Body of pancreas (tissue), 4 donors: ENCODE data around the gene NDRG3. TPM values are rescaled to one million over a fixed set of nuclear protein-coding genes. Genes with fewer than 3 reads are reported as not detected.

ENCODE experiments used
- ATAC-seq: fragments of 150-250 bp; one replicate; pipeline ENCODE4 v1.9.1; 2016
- DNase-seq, 4 donors: peaks; one replicate each; pipeline ENCODE4 v3.0.0-alpha.2; 2019
- H3K27ac ChIP-seq, 4 donors: fragments of 200-600 bp; sonication (generic); 1 replicate in 3 of 4; 2 replicates in 1 of 4; pipeline versions ENCODE4 v1.5.1 to v1.6.1; 2016 to 2019; ENCODE audit warnings: mild to moderate bottlenecking in 1 of 4, mixed read lengths in 1 of 4, moderate library complexity in 1 of 4
- H3K27me3 ChIP-seq, 2 donors: fragments of 200-600 bp; sonication (generic); one replicate each; pipeline ENCODE4 v1.6.0; 2016; ENCODE audit warnings: mild to moderate bottlenecking in 1 of 2
- H3K36me3 ChIP-seq, 2 donors: fragments of 200-600 bp; sonication (generic); replicated peaks in 1 of 2; 2 replicates each; pipeline ENCODE4 v1.5.1; 2016; ENCODE audit warnings: low read depth in 2 of 2; ENCODE audit not compliant: insufficient read depth in 1 of 2
- H3K4me1 ChIP-seq: fragments of 200-600 bp; sonication (generic); one replicate; pipeline ENCODE4 v1.6.0; 2016
- H3K4me3 ChIP-seq, 2 donors: fragments of 200-600 bp; sonication (generic); 1 replicate in 1 of 2; 2 replicates in 1 of 2; pipeline ENCODE4 v1.5.1; 2016 to 2019
- H3K9me3 ChIP-seq, 3 donors: fragments of 200-600 bp; sonication (generic); 1 replicate in 2 of 3; 2 replicates in 1 of 3; pipeline ENCODE4 v1.5.1; 2016
- CTCF ChIP-seq, 7 experiments: fragments of 450-650 bp in 4 of 7; fragments of 200-600 bp in 3 of 7; sonication (generic) in 3 of 7; IDR thresholded peaks; one replicate each; pipeline ENCODE4 v1.5.1; 2016 to 2019; ENCODE audit warnings: antibody characterized with exemption in 7 of 7
- POLR2A ChIP-seq, 3 donors: fragments of 450-650 bp; IDR thresholded peaks; one replicate each; pipeline ENCODE4 v1.6.1; 2016; ENCODE audit warnings: antibody characterized with exemption in 3 of 3, mild to moderate bottlenecking in 2 of 3
- WGBS, 2 donors: methylation state at CpG; one replicate each; pipeline ENCODE4 v1.1.5; 2017; 5-methylcytosine and 5-hydroxymethylcytosine counted together
- intact Hi-C: fragments of 100-400 bp; cut with DNase I; formaldehyde crosslinking; loops from one replicate; pipeline ENCODE4 v1.15.1; 2023
- total RNA-seq, 2 donors: library from RNA; depleted of rRNA; stranded (reverse); fragments of >200 nt; gene quantifications; one replicate each; pipeline ENCODE4 v1.1.0, GENCODE V29; 2016

Gene NDRG3
- total RNA-seq, 2 donors from 2014 or later = 9.2 to 11.9 TPM

GRCh38 chr20:36672991-36673390 lies 72.9 kb downstream of the NDRG3 start:
- Histone ChIP-seq H3K9me3 (no peaks in the 10 kb centered on the region), H3K4me1 (no peaks in the 10 kb centered on the region), H3K4me3 (no peak overlapping the region), H3K36me3 (no peaks in the 10 kb centered on the region), H3K27ac (no peak overlapping the region), H3K27me3 (no peaks in the 10 kb centered on the region)
- no peak for DNase-seq
- ATAC-seq = no peak
- 91 to 95% methylated on average over 4 of the region's 4 CpGs for WGBS, 2 donors
- intact Hi-C loops = no loop called here
- TF ChIP-seq CTCF (IDR thresholded peaks at IDR 0.05) (no peak), POLR2A (IDR thresholded peaks at IDR 0.05) (no peak)

GRCh38 chr20:36670665-36671357 lies 75.1 kb downstream of the NDRG3 start:
- WGBS, 2 donors = 77 to 92% methylated on average over 3 of the region's 3 CpGs

GRCh38 chr20:36666181-36666740 lies 79.6 kb downstream of the NDRG3 start:
- 63 to 81% methylated on average over 4 of the region's 4 CpGs for WGBS, 2 donors
- DNase-seq = peak in 1 of 4 donors; percentile 3
- TF ChIP-seq POLR2A (IDR thresholded peaks at IDR 0.05) (no peak), CTCF (IDR thresholded peaks at IDR 0.05) (peak in 2 of 7 experiments; percentile 23 to 29)
- Histone ChIP-seq H3K4me1 (no peaks in the 10 kb centered on the region), H3K36me3 (no peaks in the 10 kb centered on the region), H3K27ac (no peak overlapping the region), H3K27me3 (no peaks in the 10 kb centered on the region), H3K4me3 (no peak overlapping the region), H3K9me3 (no peaks in the 10 kb centered on the region)
- intact Hi-C loops = no loop called here
- no peak for ATAC-seq

More at GRCh38 chr20:36670665-36671357, 75.1 kb downstream of the NDRG3 start:
- intact Hi-C loops = no loop called here
- no peaks in the 10 kb centered on the region for H3K9me3 ChIP-seq
- no peaks in the 10 kb centered on the region for H3K4me1 ChIP-seq
- H3K4me3 ChIP-seq = no peak overlapping the region
- no peaks in the 10 kb centered on the region for H3K36me3 ChIP-seq
- TF ChIP-seq POLR2A (IDR thresholded peaks at IDR 0.05) = no peak
- no peak for TF ChIP-seq CTCF (IDR thresholded peaks at IDR 0.05)
- DNase-seq (no peak), ATAC-seq (no peak)
- no peak overlapping the region for H3K27ac ChIP-seq
- H3K27me3 ChIP-seq = no peaks in the 10 kb centered on the region

- Histone ChIP-seq H3K9me3 (no peaks in the 10 kb centered on the region), H3K36me3 (no peaks in the 10 kb centered on the region), H3K4me1 (no peaks in the 10 kb centered on the region), H3K27ac (no peak overlapping the region), H3K27me3 (no peaks in the 10 kb centered on the region), H3K4me3 (no peak overlapping the region)
- intact Hi-C loops = no loop called here
- ATAC-seq (no peak), DNase-seq (no peak)
- WGBS, 2 donors = 68 to 98% methylated on average over 2 of the region's 2 CpGs
- no peak for TF ChIP-seq POLR2A (IDR thresholded peaks at IDR 0.05)
Observed at GRCh38 chr20:36663031-36663430, 82.9 kb downstream of the NDRG3 start.

GRCh38 chr20:36658300-36658699 lies 87.6 kb downstream of the NDRG3 start:
- no peak for DNase-seq
- WGBS, 2 donors = 78 to 89% methylated on average over 3 of the region's 3 CpGs
- Histone ChIP-seq H3K9me3 (no peaks in the 10 kb centered on the region), H3K4me3 (no peak overlapping the region), H3K36me3 (peaks cover 0 to 4% of the 10 kb centered on the region in 2 donors), H3K27me3 (no peaks in the 10 kb centered on the region), H3K27ac (no peak overlapping the region), H3K4me1 (no peaks in the 10 kb centered on the region)
- intact Hi-C loops = no loop called here
- no peak for TF ChIP-seq CTCF (IDR thresholded peaks at IDR 0.05)
- no peak for TF ChIP-seq POLR2A (IDR thresholded peaks at IDR 0.05)
- no peak for ATAC-seq
